ENCODE measurements around the gene STMN1. TPM values are rescaled to one million over a fixed set of nuclear protein-coding genes. Genes with fewer than 3 reads are reported as not detected.

The STMN1 gene
- total and polyA plus RNA-seq, 9 of the 15 experiments (the other 6 are each of a cell fraction or from before 2014, with no cell fraction given), result 269 to 2,153 (median 595) TPM

DNA sequence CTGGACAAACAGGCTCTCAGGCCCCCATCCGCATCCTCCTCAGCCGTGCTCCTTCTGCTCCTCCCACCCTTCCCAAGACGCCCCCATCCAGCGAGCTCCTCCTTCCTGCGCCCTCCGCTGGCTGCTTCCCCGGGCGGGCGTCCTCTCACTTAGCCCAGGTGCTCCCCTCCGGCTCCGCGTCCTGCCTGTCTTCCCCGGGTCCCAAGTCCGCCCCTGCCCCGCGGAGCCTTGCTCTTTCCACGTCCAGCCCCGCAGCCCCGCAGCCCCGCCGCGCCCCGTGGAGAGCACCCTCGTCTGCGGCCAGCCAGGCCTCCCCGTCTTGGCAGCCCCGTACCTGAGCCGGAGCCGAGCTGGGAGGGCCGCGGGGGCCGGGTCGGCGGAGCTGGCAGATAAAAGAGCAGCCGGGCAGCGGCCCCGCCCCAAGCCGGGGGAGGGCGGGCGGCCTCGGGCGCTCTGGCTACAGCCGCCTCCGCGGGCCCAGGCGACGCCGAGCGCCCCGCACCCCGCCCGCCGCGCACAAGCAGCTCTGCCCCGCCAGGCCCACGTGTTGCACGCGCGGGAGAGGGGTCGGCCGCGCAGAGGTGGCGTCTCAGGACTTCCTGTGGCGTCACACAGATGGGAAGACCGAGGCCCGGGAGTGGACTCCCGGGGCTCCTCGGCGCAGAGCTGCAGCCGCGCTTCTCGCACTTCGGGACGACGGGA is 30.9 kb downstream of the STMN1 start, which contains the start of gene PAQR7 (continued):
- peak in 1 of 2 experiments; percentile 85; a peak in 2 of 4 replicates for TF ChIP-seq FOXA3 (CRISPR knock-in tag; conservative IDR thresholded peaks at IDR 0.05 in 1 of 2, IDR thresholded peaks at IDR 0.05 in 1 of 2)
- TF ChIP-seq POU5F1 (IDR thresholded peaks at IDR 0.05; ENCODE audit: borderline replicate concordance, low read depth, low read length, partially characterized antibody), result peak; percentile 5
- TF ChIP-seq SETDB1 (IDR thresholded peaks at IDR 0.05; ENCODE audit: low read length), result no peak
- TF ChIP-seq, protein P1, sequence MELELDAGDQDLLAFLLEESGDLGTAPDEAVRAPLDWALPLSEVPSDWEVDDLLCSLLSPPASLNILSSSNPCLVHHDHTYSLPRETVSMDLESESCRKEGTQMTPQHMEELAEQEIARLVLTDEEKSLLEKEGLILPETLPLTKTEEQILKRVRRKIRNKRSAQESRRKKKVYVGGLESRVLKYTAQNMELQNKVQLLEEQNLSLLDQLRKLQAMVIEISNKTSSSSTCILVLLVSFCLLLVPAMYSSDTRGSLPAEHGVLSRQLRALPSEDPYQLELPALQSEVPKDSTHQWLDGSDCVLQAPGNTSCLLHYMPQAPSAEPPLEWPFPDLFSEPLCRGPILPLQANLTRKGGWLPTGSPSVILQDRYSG (tag; conservative IDR thresholded peaks at IDR 0.05; ENCODE audit: low read depth), result no peak
- TF ChIP-seq, protein P2, sequence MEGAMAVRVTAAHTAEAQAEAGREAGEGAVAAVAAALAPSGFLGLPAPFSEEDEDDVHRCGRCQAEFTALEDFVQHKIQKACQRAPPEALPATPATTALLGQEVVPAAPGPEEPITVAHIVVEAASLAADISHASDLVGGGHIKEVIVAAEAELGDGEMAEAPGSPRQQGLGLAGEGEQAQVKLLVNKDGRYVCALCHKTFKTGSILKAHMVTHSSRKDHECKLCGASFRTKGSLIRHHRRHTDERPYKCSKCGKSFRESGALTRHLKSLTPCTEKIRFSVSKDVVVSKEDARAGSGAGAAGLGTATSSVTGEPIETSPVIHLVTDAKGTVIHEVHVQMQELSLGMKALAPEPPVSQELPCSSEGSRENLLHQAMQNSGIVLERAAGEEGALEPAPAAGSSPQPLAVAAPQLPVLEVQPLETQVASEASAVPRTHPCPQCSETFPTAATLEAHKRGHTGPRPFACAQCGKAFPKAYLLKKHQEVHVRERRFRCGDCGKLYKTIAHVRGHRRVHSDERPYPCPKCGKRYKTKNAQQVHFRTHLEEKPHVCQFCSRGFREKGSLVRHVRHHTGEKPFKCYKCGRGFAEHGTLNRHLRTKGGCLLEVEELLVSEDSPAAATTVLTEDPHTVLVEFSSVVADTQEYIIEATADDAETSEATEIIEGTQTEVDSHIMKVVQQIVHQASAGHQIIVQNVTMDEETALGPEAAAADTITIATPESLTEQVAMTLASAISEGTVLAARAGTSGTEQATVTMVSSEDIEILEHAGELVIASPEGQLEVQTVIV (CRISPR knock-in tag; IDR thresholded peaks at IDR 0.05; ENCODE audit: borderline replicate concordance), result no peak
- TF ChIP-seq, protein P3, sequence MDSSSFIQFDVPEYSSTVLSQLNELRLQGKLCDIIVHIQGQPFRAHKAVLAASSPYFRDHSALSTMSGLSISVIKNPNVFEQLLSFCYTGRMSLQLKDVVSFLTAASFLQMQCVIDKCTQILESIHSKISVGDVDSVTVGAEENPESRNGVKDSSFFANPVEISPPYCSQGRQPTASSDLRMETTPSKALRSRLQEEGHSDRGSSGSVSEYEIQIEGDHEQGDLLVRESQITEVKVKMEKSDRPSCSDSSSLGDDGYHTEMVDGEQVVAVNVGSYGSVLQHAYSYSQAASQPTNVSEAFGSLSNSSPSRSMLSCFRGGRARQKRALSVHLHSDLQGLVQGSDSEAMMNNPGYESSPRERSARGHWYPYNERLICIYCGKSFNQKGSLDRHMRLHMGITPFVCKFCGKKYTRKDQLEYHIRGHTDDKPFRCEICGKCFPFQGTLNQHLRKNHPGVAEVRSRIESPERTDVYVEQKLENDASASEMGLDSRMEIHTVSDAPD (CRISPR knock-in tag; IDR thresholded peaks at IDR 0.05), result no peak
- TF ChIP-seq ZFP1 (CRISPR knock-in tag; IDR thresholded peaks at IDR 0.05), result no peak
- TF ChIP-seq BRF2 (IDR thresholded peaks at IDR 0.05; ENCODE audit: borderline replicate concordance, insufficient read depth, insufficient read length), result no peak
- TF ChIP-seq ERF (CRISPR knock-in tag; IDR thresholded peaks at IDR 0.05), result peak; percentile 59; the same call in 1 of the 2 replicates
- no peak for TF ChIP-seq RFX1 (IDR thresholded peaks at IDR 0.05)
- TF ChIP-seq FOXA1 (IDR thresholded peaks at IDR 0.05; ENCODE audit: borderline replicate concordance), result no peak
- peak; percentile 94 for TF ChIP-seq MYC (IDR thresholded peaks at IDR 0.05; ENCODE audit: low read depth, low read length)
- TF ChIP-seq MYC (CRISPR knock-in tag; IDR thresholded peaks at IDR 0.05; ENCODE audit: borderline replicate concordance, low read depth), result peak; percentile 75; the same call in 1 of the 2 replicates
- TF ChIP-seq EWSR1 (IDR thresholded peaks at IDR 0.05; ENCODE audit: borderline replicate concordance, low read depth, partially characterized antibody), result no peak
- no peak for TF ChIP-seq MEF2A (IDR thresholded peaks at IDR 0.05; ENCODE audit: control insufficient read depth, low read depth, low read length)
